CD4-positive, alpha-beta T cell treated with Interleukin-15 for 4 hours (primary cell): ENCODE data around the gene SLC38A1.
"Not testable (repeated sequence)": the region's sequence is repeated elsewhere in the genome, so short reads cannot be mapped to it uniquely, and the experiment has no call there.

Experiments
- DNase-seq: peaks from one replicate; pipeline ENCODE4 v3.0.0-alpha.2; 2020; ENCODE audit warnings: low spot score

Gene SLC38A1

GRCh38 chr12:46268583-46269428 lies at the start of gene SLC38A1:
Gene SLC38A1, minus strand, starts transcription at chr12:46269043. Its CDS starts 29,243 bp downstream, at chr12:46239800.
- DNase-seq, result peak; percentile 88

GRCh38 chr12:46318037-46318436 lies 49.2 kb upstream of the SLC38A1 start:
- no peak for DNase-seq

DNA sequence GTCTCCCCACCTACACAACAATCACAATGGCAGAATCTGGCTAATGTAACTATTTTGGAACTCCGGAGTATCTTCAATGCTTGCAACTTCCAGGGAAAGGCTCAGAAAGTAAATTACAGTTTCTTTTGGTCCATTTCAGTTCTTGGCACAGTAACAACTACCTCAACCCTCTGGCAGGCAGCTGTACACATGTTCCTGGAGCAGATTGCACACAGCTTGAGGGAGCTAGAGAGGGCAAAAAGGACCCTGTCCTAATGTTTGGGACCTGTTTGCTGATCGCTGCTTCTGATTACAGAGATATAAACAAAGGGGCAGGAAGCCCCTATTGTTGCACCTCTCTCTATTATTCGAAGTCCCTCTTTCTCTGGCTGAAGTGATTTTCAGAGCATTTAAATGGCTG lies 35.2 kb upstream of the SLC38A1 start:
- no peak for DNase-seq

DNA sequence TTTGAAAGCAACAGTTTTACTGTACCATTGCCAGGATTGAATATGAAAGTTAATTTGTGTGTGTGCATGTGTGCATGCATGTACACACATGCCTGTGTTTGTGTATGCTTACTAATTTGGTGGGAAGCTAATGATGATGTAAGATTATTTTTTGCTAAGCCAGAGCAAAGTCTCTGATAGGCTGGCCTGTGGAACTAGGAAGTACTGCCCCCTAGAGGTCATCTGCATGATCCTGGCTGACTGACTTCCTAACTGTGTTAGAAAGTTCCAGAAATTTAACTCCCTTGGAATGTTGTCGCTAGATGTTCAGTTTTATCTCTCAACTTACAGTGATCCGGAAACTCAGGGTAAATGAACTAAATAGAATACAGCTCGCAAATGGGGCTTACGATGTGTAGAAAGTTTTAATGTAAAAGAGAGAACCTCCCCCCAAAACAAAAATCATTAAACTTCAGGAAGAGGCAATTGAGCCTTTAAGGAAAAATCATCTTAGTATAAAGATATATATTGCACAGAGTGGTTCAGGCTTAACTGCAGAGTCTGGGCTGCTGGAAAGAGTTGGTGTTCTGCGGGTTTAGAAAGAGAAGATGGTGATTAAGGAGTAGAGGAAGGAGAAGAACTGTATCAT lies 34.3 kb upstream of the SLC38A1 start:
- DNase-seq, result peak; percentile 75

DNA sequence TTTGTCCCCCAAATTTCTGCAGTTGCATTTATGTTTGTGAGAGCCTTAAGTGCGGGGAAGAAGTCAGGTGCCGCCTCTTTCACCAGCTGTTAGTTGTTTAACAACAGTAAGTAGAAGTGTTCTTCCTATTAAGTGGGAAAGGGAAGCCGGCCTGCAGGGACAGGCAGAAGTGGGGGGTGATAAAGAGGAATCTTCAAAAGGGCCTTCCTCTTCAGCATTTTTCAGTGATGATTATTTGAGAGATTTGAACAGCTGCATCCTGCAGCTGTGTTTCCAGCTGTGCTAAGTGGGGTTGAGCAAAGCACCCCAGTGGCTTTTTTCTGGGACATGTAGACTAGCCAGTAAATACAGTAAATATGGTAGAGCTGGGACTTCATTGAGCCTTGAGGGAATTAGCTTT lies 32.1 kb upstream of the SLC38A1 start:
- DNase-seq, result no peak

GRCh38 chr12:46299851-46300250 lies 31.0 kb upstream of the SLC38A1 start:
- no peak for DNase-seq

- no peak for DNase-seq
These were observed 29.4 kb upstream of the SLC38A1 start for GRCh38 chr12:46298261-46298660.

DNA sequence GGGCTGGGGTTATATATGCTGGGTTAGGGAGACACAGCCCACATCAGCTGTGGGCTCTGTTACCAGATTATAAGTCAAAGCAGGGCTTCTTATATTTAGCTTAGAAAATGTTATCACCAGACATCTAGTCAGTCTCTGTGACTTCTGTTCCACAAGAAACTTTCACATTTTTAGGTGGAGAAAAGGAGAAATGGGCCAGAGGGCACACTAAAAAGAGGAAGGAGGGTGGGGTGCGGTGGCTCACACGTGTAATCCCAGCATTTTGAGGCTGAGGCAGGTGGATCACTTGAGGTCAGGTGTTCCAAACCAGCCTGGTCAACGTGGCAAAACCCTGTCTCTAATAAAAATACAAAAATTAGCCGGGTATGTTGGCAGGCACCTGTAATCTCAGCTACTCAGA lies 28.0 kb upstream of the SLC38A1 start:
- DNase-seq, result no peak

DNA sequence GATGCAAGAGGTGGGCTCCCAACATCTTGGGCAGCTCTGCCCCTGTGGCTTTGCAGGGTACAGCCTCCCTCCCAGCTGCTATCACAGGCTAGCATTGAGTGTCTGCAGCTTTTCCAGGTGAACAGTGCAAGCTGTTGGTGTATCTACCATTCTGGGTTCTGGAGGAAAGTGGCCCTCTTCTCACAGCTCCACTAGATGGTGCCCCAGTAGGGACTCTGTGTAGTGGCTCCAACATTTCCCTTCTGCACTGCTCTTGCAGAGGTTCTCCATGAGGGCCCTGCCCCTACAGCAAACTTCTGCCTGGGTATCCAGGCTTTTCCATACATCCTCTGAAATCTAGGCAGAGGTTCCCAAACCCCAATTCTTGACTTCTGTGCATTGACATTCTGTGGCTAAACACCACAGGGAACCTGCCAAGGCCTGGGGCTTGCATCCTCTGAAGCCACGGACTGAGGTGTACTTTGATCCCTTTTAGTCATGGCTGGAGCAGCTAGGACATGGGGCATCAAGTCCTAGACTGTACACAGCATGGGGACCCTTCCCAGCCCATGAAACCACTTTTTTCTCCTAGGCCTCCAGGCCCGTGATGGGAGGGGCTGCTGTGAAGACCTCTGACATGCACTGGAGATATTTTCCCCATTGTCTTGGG lies 24.0 kb upstream of the SLC38A1 start:
- no peak for DNase-seq

GRCh38 chr12:46291953-46292352 lies 23.1 kb upstream of the SLC38A1 start:
- not testable (repeated sequence) for DNase-seq

DNA sequence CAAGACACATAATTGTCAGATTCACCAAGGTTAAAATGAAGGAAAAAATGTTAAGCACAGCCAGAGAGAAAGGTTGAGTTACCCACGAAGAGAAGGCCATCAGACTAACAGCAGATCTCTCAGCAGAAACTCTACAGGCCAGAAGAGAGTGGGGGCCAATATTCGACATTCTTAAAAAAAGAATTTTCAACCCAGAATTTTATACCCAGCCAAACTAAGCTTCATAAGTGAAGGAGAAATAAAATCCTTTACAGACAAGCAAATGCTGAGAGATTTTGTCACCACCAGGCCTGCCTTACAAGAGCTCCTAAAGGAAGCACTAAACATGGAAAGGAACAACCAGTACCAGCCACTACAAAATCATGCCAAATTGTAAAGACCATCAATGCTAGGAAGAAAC lies 16.3 kb upstream of the SLC38A1 start:
- not testable (repeated sequence) for DNase-seq

- DNase-seq, result no peak
These were observed 14.0 kb upstream of the SLC38A1 start for GRCh38 chr12:46282829-46283228.

DNA sequence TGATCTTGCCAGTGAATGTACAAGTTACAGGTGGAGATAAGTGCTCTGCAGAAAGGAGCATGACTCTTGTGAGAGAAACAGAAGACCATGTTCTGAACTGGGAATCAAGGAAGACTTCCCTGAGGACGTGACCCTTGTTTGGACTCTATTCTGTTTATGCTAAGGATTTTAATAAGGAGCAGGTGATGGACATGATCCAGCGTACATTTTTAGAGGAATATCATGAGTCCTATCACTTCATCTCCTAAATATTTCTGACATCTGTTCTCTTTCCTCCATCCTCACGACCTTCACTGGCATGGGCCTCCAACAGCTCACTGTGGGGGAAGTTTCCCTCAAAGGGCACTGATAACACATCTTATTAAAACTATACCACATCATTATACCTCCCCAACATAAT lies 7.9 kb upstream of the SLC38A1 start:
- DNase-seq, result no peak

- DNase-seq, result no peak
These were observed 3.0 kb upstream of the SLC38A1 start for GRCh38 chr12:46271863-46272262.

GRCh38 chr12:46269429-46270241 lies 792 bp upstream of the SLC38A1 start:
- DNase-seq, result peak; percentile 84

GRCh38 chr12:46267825-46268582 lies 839 bp downstream of the SLC38A1 start:
- DNase-seq, result peak; percentile 50

DNA sequence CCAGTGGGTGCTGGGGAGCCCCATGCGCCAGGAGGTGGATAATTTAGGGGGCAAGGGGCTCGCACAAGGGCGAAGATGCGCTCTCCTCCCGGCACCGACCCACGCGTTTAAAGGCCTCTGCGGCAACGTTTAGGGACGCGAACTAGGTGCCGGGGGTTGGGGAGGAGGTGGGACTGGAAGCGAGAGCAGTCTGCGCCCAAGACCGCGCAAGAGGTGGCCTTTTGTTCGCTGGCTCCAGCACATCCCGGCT lies 1.3 kb downstream of the SLC38A1 start:
- DNase-seq, result no peak

GRCh38 chr12:46266869-46267574 lies 1.8 kb downstream of the SLC38A1 start:
- DNase-seq, result peak; percentile 68

GRCh38 chr12:46266382-46266791 lies 2.5 kb downstream of the SLC38A1 start:
- DNase-seq, result peak; percentile 59

DNA sequence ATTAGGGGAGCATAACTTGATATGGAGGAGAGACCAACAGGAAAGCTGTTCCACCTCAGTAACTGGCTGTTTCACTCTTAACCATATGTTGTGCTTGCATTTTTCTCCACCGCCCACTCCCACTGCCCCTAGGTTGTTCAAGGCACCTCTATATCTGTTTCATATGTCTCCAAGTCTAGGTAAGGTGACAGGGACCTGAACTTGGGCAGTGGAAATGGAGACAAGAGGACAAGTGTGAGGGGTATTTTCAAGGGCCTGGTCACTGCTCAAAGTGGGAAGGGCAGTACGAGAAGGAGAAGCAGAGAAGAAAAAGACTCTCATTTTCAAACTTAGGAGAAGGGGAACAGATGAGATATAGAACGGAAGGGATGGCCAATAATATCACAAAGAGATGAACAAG lies 3.1 kb downstream of the SLC38A1 start:
- DNase-seq, result no peak

- no peak for DNase-seq
These were observed 3.7 kb downstream of the SLC38A1 start for GRCh38 chr12:46265102-46265501.
